Femur (tissue), 1 donor: ENCODE data around the gene IQGAP2.
"Not testable (repeated sequence)": the region's sequence is repeated elsewhere in the genome, so short reads cannot be mapped to it uniquely, and the experiment has no call there.

Experiments
- DNase-seq: peaks from one replicate; pipeline ENCODE4 v3.0.0-alpha.2; 2017

The IQGAP2 gene

DNA sequence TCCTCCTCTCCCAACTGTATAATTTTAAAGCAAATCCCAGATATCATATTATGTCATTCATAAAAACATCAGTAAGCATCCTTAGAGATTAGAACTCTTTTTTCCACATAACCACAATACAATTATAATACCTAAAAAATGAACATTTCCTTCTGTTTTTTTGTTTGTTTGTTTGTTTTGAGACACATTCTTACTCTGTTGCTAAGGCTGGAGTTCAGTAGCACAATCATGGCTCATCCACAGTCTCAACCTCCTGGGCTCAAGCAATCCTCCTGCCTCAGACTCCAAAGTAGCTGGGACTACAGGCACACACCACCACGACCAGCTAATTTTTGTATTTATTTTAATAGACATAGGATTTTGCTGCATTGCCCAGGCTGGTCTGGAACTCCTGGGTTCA lies 320.8 kb downstream of the IQGAP2 start:
- DNase-seq = no peak

DNA sequence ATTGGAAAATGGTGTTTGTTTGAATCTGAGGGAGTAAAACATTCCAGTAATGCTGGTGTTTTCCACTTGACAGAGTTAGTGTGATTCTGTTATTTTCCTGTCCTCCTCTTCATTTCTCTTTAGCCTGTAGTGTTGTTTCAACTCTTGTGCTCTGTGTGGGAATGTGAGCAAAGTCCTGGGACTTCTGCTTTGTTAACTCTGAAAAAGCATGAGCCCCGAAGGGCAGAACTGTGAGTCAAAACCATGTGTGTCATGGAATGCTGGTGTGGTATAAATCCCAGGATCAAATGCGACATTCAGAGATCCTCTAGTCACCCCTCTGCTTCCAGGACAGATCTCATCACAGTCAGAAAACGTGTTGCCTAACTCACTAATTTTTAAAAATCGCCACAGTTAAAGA lies 321.8 kb downstream of the IQGAP2 start:
- no peak for DNase-seq

DNA sequence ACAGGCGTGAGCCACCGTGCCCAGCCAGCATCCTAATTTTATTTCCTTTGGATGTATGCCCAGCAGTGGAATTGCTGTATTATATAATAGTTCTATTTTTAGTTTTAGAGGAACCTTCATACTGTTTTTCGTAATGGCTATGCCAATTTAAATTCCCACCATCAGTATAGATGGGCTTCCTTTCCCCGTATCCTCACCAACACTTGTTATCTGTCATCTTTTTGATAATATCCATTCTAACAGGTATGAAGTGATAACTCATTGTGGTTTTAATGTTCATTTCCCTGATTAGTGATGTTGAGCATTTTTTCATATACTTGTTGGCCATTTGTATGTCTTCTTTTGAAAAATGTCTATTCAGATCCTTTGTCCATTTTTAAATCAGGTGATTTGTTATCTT lies 325.9 kb downstream of the IQGAP2 start:
- no peak for DNase-seq

DNA sequence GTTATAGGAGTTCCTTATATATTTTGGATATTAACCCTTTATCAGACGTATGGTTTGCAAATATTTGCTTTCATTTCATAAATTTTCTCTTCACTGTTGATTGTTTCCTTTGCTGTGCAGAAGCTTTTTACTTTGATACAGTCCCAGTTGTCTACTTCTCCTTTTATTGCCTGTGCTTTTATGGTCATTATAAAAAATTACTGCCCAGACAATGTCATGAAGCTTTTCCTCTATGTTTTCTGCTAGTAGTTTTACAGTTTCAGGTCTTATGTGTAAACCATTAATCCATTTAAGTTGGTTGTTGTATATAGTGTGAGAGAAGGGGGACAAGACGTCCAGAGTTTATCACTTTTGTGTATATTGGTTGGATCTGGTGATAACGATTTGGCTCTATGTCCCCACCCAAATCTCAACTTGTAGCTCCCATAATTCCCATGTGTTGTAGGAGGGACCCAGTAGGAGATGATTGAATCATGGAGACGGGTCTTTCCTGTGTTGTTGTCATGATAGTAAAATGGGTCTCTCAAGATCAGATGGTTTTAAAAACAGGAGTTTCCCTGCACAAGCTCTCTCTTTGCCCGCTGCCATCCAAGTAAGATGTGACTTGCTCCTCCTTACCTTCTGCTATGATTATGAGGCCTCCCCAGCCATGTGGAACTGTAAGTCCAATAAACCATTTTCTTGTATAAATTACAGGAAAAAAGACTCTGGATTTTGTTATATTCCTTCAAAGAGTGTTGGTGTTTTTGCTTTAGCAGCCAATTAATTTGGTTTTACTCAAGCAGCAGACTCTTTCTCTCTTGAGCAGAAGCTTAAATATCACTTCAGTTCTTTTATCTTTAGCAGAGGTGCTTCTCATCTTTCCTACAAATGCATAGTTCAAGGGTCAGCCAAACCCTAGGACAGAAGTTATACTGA lies 326.5 kb downstream of the IQGAP2 start:
- DNase-seq = no peak

DNA sequence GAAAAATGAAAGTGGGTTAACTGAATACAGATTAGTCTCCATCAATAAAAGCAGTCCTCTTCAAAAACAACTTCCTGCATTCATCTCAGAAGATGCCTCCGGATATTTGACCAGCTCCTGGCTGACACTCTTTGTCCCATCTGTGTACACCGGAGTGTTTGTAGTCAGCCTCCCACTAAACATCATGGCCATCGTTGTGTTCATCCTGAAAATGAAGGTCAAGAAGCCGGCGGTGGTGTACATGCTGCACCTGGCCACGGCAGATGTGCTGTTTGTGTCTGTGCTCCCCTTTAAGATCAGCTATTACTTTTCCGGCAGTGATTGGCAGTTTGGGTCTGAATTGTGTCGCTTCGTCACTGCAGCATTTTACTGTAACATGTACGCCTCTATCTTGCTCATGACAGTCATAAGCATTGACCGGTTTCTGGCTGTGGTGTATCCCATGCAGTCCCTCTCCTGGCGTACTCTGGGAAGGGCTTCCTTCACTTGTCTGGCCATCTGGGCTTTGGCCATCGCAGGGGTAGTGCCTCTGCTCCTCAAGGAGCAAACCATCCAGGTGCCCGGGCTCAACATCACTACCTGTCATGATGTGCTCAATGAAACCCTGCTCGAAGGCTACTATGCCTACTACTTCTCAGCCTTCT lies 329.4 kb downstream of the IQGAP2 start:
- no peak for DNase-seq

DNA sequence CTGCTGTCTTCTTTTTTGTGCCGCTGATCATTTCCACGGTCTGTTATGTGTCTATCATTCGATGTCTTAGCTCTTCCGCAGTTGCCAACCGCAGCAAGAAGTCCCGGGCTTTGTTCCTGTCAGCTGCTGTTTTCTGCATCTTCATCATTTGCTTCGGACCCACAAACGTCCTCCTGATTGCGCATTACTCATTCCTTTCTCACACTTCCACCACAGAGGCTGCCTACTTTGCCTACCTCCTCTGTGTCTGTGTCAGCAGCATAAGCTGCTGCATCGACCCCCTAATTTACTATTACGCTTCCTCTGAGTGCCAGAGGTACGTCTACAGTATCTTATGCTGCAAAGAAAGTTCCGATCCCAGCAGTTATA lies 329.9 kb downstream of the IQGAP2 start:
- DNase-seq = no peak

DNA sequence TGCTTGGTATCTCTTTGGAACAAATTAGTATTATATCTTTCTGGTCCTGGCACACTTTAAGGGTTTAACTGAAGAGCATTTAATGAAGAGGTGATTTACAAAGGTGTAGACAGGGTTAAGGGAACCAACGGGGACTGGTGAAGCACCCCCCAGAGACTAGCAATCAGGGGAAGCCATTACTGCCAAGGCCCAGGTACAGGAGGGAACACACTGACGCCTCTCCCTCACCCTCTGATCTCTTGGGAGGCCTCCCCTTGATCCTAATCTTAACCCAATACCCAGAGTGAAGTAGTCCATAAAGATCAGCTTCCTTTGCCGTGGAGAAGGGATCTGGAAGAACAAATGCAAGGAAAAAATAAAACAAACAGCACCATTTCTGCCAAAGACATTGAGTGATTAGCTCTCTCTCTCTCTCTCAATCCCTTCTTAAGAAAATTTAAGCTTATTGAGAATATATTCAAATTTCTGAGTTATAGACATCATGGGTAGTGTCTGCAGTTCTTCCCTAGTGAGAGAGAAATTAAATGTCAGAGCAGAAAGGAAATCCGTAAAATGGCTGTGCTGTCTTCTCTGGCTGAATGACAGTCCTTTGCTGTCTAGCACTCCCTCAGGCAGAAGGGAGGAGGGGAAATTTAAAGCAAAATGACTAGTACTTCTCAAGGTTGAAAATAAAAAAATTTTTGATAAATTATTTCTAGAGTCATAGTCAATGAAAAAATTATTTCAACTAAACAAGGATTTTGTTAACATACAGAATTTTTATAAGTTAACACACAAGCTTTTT lies 332.9 kb downstream of the IQGAP2 start:
- no peak for DNase-seq

DNA sequence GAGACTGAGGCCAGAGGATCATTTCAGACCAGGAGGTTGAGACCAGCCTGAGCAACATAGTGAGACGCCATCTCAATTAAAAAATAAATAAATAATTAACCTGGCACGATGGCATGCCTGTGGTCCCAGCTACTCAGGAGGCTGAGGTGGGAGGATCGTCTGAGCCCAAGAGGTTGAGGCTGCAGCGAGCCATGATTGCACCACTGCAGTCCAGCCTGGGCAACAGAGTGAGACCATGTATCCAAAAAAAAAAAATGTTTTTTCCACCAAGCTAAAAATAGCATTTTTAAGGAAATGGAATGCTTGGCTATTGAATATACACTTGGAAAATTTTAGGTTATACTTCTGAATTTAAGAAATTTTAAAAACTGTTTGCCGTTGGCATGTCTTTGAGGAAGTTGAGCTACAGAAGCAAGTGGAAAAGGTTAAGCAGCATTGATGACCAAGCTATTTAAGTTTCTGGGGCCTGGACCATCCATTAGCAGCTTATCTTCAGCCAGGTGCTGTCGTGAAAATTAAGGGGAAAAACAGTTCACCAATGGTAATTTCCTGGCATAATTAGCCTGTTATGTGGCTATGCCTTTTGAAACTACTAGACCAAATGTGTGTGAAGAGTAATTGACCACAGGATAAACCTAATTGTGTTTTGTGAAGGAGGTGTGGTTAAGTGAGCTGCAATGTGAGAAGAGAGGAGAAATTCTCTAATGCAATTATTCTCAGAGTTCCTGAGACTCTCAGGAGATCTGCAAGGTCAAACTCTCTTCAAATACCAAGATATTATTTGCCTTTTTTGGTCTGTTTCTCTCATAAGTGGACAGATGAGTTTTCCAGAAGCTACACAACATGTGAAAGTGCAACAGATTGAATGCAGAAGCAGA lies 333.8 kb downstream of the IQGAP2 start:
- DNase-seq = no peak

DNA sequence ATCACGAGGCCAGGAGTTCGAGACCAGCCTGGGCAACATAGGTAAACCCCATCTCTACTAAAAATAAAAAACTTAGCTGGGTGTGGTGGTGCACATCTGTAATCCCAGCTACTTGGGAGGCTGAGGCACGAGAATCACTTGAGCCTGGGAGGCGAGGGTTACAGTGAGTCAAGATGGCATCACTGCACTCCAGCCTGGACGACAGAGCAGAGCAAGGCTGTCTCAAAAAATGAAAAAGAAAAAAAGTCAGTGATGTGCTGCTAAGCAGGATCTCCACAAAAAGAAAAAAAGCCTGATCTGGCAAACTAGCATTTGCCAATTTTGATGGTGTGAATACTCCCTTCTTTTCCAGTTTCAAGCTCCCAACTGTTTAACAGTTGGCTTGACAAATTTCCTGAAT lies 334.8 kb downstream of the IQGAP2 start:
- no peak for DNase-seq

DNA sequence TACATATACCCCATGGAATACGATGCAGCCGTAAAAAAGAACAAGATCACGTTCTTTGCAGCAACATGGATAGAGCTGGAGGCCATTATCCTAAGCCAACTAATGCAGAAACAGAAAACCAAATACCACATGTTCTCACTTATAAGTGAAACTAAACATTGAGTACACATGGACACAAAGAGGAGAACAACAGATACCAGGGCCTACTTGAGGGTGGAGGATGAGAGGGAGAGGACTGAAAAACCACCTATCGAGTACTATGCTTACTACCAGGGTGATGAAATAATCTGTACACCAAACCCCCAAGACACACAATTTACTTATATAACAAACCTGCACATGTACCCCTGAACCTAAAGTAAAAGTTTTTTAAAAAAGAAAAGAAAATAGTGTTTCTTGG lies 338.4 kb downstream of the IQGAP2 start:
- not testable (repeated sequence) for DNase-seq

DNA sequence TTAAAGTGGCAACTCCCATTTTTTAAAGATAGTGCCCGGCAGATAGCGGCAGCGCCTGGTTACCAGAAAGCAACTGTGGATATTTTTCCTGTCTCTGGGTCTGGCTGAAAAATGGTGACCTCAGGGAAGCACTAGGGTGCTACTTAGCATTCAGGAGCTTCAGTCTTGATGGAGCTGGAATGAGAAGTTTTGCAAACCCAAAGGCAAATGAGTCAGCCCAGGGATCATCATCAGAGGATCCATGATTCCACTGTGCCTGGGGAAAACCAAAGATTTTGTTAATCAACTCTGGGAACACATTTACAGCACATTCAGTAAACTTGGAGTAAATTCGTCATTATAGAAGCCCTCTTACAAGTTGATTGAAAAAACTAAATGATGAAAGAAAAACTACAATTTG lies 339.5 kb downstream of the IQGAP2 start:
- no peak for DNase-seq

DNA sequence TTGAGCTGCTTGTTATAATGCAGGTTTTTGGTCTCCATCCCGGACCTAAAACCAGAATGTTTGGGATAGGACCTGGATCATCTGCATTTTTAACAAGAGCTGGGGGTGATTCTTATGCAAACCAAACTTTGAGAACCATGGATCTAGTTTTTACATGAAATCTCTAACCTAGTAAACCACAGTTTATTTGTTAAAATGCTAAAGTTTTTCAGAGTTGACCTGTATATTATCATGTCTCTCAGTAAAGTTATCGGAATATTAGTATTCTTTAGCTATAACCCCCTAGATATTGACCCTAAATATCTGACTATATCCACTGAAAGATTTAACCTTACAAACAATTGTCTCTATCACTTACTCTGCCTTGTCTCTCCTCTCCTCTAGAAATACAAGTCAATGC lies 341.5 kb downstream of the IQGAP2 start:
- DNase-seq = no peak

DNA sequence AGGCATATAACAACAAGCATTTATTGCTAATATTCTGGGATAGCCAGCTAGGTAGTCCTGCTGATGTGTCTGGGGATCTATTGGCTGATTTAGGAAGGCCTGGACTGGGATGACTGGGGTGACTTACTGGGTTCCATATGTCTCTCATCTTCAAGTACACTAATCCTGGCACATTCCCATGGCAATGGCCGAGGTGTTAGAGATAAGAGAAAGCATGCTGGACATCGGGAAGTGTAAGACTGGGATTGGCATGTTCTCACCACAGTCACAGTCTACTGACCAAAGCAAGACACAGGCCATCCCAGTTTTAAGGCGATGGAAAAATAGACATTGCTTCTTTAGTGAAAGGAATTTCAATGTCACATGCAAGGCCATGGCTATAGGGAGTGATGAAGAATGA lies 342.6 kb downstream of the IQGAP2 start:
- DNase-seq = no peak

DNA sequence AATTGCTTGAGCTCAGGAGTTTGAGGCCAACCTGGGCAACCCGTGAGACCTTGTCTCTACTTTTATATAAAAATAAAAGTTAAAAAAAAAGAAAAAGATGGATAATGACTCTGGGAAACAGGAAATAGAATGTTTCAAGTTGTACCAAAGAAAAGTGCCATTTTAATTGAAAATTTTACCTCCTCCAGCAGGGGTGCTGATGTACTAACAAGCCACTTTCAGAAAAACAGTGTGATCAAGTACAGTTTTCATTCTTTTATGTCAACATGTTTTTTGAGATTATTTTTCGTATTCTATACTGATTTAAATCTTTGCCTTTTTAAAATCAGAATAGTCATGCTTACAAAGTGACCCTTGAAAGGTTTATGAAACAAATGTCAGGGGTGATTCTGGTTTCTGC lies 343.6 kb downstream of the IQGAP2 start:
- no peak for DNase-seq

DNA sequence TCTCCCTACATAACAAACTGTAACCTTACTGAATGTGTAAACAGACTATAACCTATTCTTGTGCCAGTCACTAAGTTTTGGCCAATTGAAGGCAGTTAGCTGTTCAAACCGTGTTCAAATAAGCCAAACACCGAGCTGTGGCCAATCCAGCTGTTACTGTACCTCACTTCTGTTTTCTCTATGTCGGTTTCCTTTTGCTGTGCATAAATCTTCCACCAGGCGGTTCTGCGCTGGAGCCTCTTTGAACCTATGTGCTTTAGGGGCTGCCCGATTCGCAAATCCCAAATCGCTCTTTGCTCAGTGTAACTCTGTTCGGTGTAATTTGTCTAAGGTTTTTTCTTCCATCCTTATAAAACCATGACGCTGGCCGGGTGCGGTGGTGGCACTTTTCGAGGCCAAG lies 344.6 kb downstream of the IQGAP2 start:
- no peak for DNase-seq

DNA sequence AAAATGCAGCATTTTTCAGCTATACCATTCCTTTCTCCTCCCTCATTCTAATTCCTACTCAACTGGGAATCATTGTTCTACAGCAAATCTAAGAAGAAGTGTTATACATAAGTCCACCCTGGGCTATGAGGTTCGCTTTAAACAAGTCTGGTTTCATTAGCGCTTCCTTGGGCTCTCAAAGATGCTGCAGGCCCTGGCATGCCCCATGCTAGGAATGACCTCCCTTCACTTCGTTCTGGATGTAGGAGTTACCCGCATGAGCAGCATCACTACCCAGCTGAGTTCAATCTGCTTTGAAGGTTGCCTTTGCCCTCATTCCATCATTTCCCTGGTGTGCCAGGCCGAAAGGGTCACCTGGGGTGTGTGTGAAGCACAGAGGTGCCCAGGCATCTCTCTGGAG lies 348.2 kb downstream of the IQGAP2 start:
- no peak for DNase-seq

DNA sequence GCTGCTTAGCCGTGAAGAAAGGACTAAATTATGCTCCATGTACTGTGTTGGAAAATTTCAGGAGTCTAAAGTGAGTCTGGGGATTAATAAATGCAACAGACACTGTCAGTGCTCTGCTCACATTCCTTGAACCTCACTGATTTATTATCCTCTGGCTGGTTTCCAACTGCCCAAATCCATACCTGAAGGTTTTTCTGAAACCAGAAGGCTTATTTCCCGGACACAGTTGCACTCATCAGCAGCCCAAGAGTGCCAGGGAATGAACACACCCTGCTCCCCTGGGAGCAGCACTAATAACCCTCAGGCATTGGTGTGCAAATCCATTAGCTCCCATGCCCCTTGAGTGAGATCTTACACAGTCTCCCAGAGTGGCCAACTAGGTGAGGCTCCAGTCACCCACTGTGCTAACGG lies 351.6 kb downstream of the IQGAP2 start:
- no peak for DNase-seq

DNA sequence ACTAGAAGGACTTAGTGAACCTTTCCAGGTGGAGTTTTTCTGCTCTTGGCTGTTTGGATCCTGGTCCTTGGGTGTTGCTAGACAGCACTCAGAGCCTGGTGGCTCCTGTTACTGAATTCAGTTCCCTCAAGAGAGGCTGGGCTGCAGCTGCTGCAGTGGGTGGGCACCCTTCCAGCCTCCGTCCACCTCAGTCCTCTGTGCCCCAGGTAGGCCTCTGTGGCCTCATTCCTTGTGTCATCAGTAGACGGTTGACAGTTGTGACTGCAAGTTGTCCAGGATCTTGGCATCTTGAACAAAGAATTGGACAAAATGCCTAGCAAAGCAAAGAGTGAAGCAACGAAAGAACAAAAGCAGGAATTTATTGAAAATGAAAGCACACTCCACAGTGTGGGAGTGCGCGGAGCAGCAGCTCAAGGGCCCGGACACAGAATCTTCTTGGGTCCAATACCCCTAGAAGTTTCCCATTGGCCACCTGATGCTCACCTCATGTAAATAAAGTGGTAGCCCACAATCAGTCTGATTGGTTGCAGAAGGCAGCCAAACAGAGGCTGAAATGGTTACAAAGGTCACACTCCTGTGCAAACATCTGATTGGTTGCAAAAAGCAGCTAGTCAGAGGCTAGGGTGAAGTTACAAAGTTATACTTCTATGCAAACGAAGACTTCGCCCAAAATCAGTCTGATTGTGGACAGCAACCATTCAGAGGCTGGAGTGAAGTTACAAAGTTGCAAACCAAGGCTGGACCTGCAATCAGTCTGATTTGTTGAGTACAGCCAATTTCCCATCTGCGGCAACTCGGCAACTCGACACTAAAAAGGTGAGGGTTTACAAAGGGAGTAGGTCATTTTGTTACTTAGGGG lies 352.9 kb downstream of the IQGAP2 start:
- no peak for DNase-seq

DNA sequence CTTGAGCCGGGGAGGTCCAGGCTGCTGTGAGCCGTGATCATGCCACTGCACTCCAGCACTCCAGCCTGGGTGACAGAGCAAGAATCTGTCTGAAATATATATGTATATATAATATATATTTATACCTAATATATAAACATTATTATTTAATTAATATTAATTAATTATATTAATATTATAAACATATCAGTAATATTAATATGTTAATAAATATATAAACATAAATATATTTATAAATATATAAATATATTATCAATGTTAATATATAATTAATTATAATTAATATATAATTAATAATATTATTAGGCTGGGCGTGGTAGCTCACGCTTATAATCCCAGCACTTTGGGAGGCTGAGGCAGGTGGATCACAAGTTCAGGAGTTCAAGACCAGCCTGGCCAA lies 354.0 kb downstream of the IQGAP2 start:
- DNase-seq = no peak
